ENCODE results near the gene MICB.
A peak's percentile ranks its signal among the peaks of the same experiment; 100 is the strongest.
"Not testable (repeated sequence)": the region's sequence is repeated elsewhere in the genome, so short reads cannot be mapped to it uniquely, and the experiment has no call there.

The MICB gene

DNA sequence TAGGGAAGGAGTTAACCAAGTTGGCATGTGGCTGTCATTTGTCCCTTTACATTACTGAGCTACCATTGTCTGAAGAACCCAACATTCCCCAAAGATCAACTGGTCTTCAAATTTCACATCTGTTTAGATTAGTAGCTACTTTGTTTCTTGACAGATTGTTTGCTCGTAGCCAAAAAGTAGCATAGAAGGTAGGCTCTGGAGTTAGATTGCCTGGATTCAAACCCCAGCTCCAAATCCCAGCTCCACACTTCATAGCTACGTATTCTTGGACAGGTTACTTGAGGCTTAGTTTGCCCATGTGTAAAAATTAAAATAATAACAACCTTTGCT is 50.6 kb downstream of the MICB start:
- H4K20me1 ChIP-seq (ENCODE audit: low read depth, low read length), result no peaks in the 10 kb centered on the region
- H3K4me3 ChIP-seq (ENCODE audit: insufficient read depth, low read length, poor library complexity, severe bottlenecking), result peak overlapping the region; percentile 60
- H3F3A ChIP-seq (ENCODE audit: insufficient read depth), result peaks cover 45% of the 10 kb centered on the region
- no peaks in the 10 kb centered on the region for H3K27me3 ChIP-seq (ENCODE audit: low read length)
- TF ChIP-seq EZH2phosphoT487 (conservative IDR thresholded peaks at IDR 0.05; ENCODE audit: low read length), result no peak
- TF ChIP-seq, protein P1, sequence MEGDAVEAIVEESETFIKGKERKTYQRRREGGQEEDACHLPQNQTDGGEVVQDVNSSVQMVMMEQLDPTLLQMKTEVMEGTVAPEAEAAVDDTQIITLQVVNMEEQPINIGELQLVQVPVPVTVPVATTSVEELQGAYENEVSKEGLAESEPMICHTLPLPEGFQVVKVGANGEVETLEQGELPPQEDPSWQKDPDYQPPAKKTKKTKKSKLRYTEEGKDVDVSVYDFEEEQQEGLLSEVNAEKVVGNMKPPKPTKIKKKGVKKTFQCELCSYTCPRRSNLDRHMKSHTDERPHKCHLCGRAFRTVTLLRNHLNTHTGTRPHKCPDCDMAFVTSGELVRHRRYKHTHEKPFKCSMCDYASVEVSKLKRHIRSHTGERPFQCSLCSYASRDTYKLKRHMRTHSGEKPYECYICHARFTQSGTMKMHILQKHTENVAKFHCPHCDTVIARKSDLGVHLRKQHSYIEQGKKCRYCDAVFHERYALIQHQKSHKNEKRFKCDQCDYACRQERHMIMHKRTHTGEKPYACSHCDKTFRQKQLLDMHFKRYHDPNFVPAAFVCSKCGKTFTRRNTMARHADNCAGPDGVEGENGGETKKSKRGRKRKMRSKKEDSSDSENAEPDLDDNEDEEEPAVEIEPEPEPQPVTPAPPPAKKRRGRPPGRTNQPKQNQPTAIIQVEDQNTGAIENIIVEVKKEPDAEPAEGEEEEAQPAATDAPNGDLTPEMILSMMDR (IDR thresholded peaks at IDR 0.05; ENCODE audit: insufficient read depth, low read length, poor library complexity, severe bottlenecking), result no peak
- 0 out of 2 replicates have a peak, but pooled peaks cover 4% of the 10 kb centered on the region for H3K36me3 ChIP-seq (ENCODE audit: low read length)
- H3K9me2 ChIP-seq (replicated peaks; ENCODE audit: insufficient read depth, low read length), result no peaks in the 10 kb centered on the region
- peak overlapping the region; percentile 71 for H3K27ac ChIP-seq (ENCODE audit: low read depth, low read length)
- H3K9ac ChIP-seq (ENCODE audit: low read length), result peak overlapping the region; percentile 61
- no peak overlapping the region for H2AFZ ChIP-seq (ENCODE audit: low read depth, low read length, severe bottlenecking)
- peaks cover 14% of the 10 kb centered on the region for H3K79me2 ChIP-seq (ENCODE audit: insufficient read depth, low read length)
- H3K4me2 ChIP-seq (ENCODE audit: low read depth, low read length, poor library complexity, severe bottlenecking), result peak overlapping the region; percentile 87
- no peaks in the 10 kb centered on the region for H3K9me3 ChIP-seq (ENCODE audit: insufficient read depth, low read length)

DNA sequence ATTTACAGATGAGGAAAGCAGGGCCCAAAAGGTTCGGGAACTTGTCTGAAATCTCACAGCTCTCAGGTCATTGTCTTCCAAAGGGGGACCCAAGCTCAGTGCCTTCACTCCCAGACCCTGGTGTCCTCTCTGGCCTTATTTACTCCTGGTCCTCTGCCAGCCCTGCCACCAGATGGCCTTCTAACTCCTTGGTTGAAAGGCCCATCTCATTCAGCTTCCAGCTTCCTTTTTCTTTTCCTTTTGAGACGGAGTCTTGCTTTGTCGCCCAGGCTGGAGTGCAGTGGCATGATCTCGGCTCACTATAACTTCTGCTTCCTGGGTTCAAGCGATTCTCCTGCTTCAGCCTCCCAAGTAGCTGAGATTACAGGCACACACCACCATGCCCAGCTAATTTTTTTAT is 53.4 kb downstream of the MICB start:
- not testable (repeated sequence) for H3K9me2 ChIP-seq (replicated peaks; ENCODE audit: insufficient read depth, low read length); H3K9ac ChIP-seq (ENCODE audit: low read length); H3K9me3 ChIP-seq (ENCODE audit: insufficient read depth, low read length); H3K27me3 ChIP-seq (ENCODE audit: low read length); H3K36me3 ChIP-seq (ENCODE audit: low read length); H2AFZ ChIP-seq (ENCODE audit: low read depth, low read length, severe bottlenecking); H3K4me3 ChIP-seq (ENCODE audit: insufficient read depth, low read length, poor library complexity, severe bottlenecking); H4K20me1 ChIP-seq (ENCODE audit: low read depth, low read length)
- H3F3A ChIP-seq (ENCODE audit: insufficient read depth), result peaks cover 64% of the 10 kb centered on the region
- H3K27ac ChIP-seq (ENCODE audit: low read depth, low read length), result peak overlapping the region; percentile 29; the same call in 1 of the 2 replicates
- H3K4me2 ChIP-seq (ENCODE audit: low read depth, low read length, poor library complexity, severe bottlenecking), result peak overlapping the region; percentile 26
- TF ChIP-seq, protein P1 (IDR thresholded peaks at IDR 0.05; ENCODE audit: insufficient read depth, low read length, poor library complexity, severe bottlenecking), result peak; percentile 93
- peaks cover 21% of the 10 kb centered on the region for H3K79me2 ChIP-seq (ENCODE audit: insufficient read depth, low read length)

DNA sequence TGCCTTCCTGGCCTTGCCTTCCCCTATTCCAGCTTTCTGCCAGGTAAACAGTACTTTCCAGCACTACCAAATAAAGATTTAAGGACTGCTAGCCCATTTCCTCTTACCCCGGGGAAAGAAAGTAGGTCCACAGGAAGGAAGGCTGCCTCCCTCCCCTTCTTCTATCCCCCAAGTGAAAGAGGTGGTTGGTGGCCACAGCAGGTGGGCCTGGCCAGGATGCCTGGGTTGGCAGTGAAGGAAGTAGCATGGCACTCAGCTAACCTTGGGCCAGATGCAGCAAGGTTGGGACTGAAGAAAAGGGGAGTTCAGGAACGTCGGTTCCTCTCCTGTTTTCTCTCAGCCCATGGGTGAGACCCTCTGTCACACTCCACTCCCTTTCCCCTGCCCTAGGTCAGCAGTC is 58.4 kb downstream of the MICB start:
- H4K20me1 ChIP-seq (ENCODE audit: low read depth, low read length), result no peaks in the 10 kb centered on the region
- H3K4me3 ChIP-seq (ENCODE audit: insufficient read depth, low read length, poor library complexity, severe bottlenecking), result no peak overlapping the region
- no peaks in the 10 kb centered on the region for H3K36me3 ChIP-seq (ENCODE audit: low read length)
- TF ChIP-seq, protein P1 (IDR thresholded peaks at IDR 0.05; ENCODE audit: insufficient read depth, low read length, poor library complexity, severe bottlenecking), result no peak
- no peak for TF ChIP-seq EZH2phosphoT487 (conservative IDR thresholded peaks at IDR 0.05; ENCODE audit: low read length)
- H2AFZ ChIP-seq (ENCODE audit: low read depth, low read length, severe bottlenecking), result no peak overlapping the region
- H3K9ac ChIP-seq (ENCODE audit: low read length), result peak overlapping the region; percentile 8; the same call in 1 of the 2 replicates
- H3F3A ChIP-seq (ENCODE audit: insufficient read depth), result peaks cover 64% of the 10 kb centered on the region
- H3K79me2 ChIP-seq (ENCODE audit: insufficient read depth, low read length), result peaks cover 17% of the 10 kb centered on the region; the same call in 1 of the 2 replicates
- no peaks in the 10 kb centered on the region for H3K9me3 ChIP-seq (ENCODE audit: insufficient read depth, low read length)
- peak overlapping the region; percentile 72 for H3K27ac ChIP-seq (ENCODE audit: low read depth, low read length)
- H3K4me2 ChIP-seq (ENCODE audit: low read depth, low read length, poor library complexity, severe bottlenecking), result peak overlapping the region; percentile 33
- no peaks in the 10 kb centered on the region for H3K9me2 ChIP-seq (replicated peaks; ENCODE audit: insufficient read depth, low read length)
- no peaks in the 10 kb centered on the region for H3K27me3 ChIP-seq (ENCODE audit: low read length)

Data from SU-DHL-6 (cell line).